HCT116 (cell line): ENCODE results near the gene PTCSC3. TPM values are rescaled to one million over a fixed set of nuclear protein-coding genes. Genes with fewer than 3 reads are reported as not detected.

ENCODE experiments used
- ATAC-seq: fragments of 200-7000 bp; cut with Tn5 transposase; 2 replicates; pipeline ENCODE4 v1.9.1; 2020; ENCODE audit warnings: mild to moderate bottlenecking, moderate library complexity
- BruUV-seq: library from RNA; stranded (reverse); fragments of 400-500 nt; replicated peaks from 2 replicates; lab custom pipeline; 2021; lab: Mats Ljungman, UMichigan
- CTCF ChIA-PET: fragments of 300-600 bp; sonication (Branson Sonifier 250); formaldehyde crosslinking; loops from one replicate; lab custom pipeline; 2021; ENCODE audit warnings: antibody characterized with exemption; lab: Charles Lee
- POLR2A ChIA-PET: fragments of 300-600, 350-600 bp; sonication (Branson Sonifier 250); formaldehyde crosslinking; loops from one replicate; lab custom pipeline; 2021; ENCODE audit warnings: antibody characterized with exemption; lab: Charles Lee
- RAD21 ChIA-PET, 2 experiments: fragments of 300-600 bp; sonication (Branson Sonifier 250); formaldehyde crosslinking; loops; one replicate each; lab custom pipeline; 2023; ENCODE audit warnings: low total read pairs in 2 of 2; ENCODE audit not compliant: uncharacterized antibody in 2 of 2, unreplicated experiment in 2 of 2, low non-redundant PET in 1 of 2; lab: Charles Lee
- DNase-seq: peaks from one replicate; pipeline ENCODE4 v3.0.0-alpha.2; 2010; ENCODE audit warnings: low read depth, low spot score
- H2AFZ ChIP-seq: fragments of 200-600 bp; shearing (Covaris generic), sonication (generic); 2 replicates; pipeline ENCODE4 v1.6.1; 2017; ENCODE audit warnings: low read depth, mixed run types, mixed read lengths, antibody characterized with exemption, low read length; ENCODE audit not compliant: poor library complexity, severe bottlenecking
- H3K27ac ChIP-seq: 2 replicates; pipeline ENCODE4 v1.5.1; 2012; ENCODE audit warnings: low read depth, low read length
- H3K27me3 ChIP-seq: fragments of 200-600 bp; sonication (generic); 2 replicates; pipeline ENCODE4 v1.6.1; 2016; ENCODE audit warnings: mixed run types, low read length, mixed read lengths; ENCODE audit not compliant: insufficient read depth
- H3K36me3 ChIP-seq, 2 experiments: fragments of 200-500 bp in 1 of 2; fragments of 200-600 bp in 1 of 2; sonication (Bioruptor generic) in 1 of 2; sonication (generic) in 1 of 2; 2 replicates each; pipeline versions ENCODE4 v1.5.1 to v1.6.1; 2014 to 2016; ENCODE audit warnings: low read length in 2 of 2, inconsistent platforms in 1 of 2, mixed read lengths in 1 of 2, mixed run types in 1 of 2; ENCODE audit not compliant: insufficient read depth in 2 of 2, control insufficient read depth in 1 of 2
- H3K4me1 ChIP-seq, 2 experiments: fragments of 200-600 bp in 1 of 2; sonication (generic) in 1 of 2; 2 replicates each; pipeline versions ENCODE4 v1.5.1 to v1.6.1; 2012 to 2017; ENCODE audit warnings: low read length in 2 of 2, inconsistent platforms in 1 of 2, mild to moderate bottlenecking in 1 of 2, mixed read lengths in 1 of 2, mixed run types in 1 of 2, moderate library complexity in 1 of 2; ENCODE audit not compliant: insufficient read depth in 2 of 2, control insufficient read depth in 1 of 2
- H3K4me2 ChIP-seq: fragments of 200-600 bp; sonication (generic); 2 replicates; pipeline ENCODE4 v1.6.1; 2017; ENCODE audit warnings: mixed run types, low read length, mixed read lengths
- H3K4me3 ChIP-seq, 2 experiments: fragments of 200-600 bp in 1 of 2; sonication (generic) in 1 of 2; replicated peaks in 1 of 2; 2 replicates each; pipeline ENCODE4 v1.5.1; 2011 to 2016; ENCODE audit warnings: low read length in 2 of 2, control low read depth in 1 of 2, low read depth in 1 of 2, mild to moderate bottlenecking in 1 of 2, mixed read lengths in 1 of 2, mixed run types in 1 of 2
- H3K79me2 ChIP-seq: fragments of 200-600 bp; sonication (generic); 2 replicates; pipeline ENCODE4 v1.6.1; 2017; ENCODE audit warnings: mild to moderate bottlenecking, mixed run types, low read length, moderate library complexity, mixed read lengths; ENCODE audit not compliant: insufficient read depth
- H3K9ac ChIP-seq: fragments of 200-600 bp; sonication (generic); 2 replicates; pipeline ENCODE4 v1.6.1; 2016; ENCODE audit warnings: low read length, mixed read lengths
- H3K9me2 ChIP-seq: fragments of 200-600 bp; sonication (generic), shearing (Covaris generic); 2 replicates; pipeline ENCODE4 v1.6.1; 2017; ENCODE audit warnings: mixed run types, mild to moderate bottlenecking, moderate library complexity; ENCODE audit not compliant: insufficient read depth
- H3K9me3 ChIP-seq, 2 experiments: fragments of 200-500 bp in 1 of 2; fragments of 200-600 bp in 1 of 2; sonication (Bioruptor generic) in 1 of 2; sonication (generic) in 1 of 2; 2 replicates each; pipeline ENCODE4 v1.6.1; 2014 to 2017; ENCODE audit warnings: low read length in 2 of 2, mixed read lengths in 2 of 2, inconsistent platforms in 1 of 2, low read depth in 1 of 2, mild to moderate bottlenecking in 1 of 2, mixed run types in 1 of 2, moderate library complexity in 1 of 2; ENCODE audit not compliant: control insufficient read depth in 1 of 2, insufficient read depth in 1 of 2
- H4K20me1 ChIP-seq: fragments of 200-600 bp; sonication (generic), shearing (Covaris generic); 2 replicates; pipeline ENCODE4 v1.6.1; 2017; ENCODE audit warnings: mixed run types, mild to moderate bottlenecking, moderate library complexity; ENCODE audit not compliant: insufficient read depth
- ATF3 ChIP-seq: IDR thresholded peaks from 2 replicates; pipeline ENCODE4 v1.6.1; 2012
- CEBPB ChIP-seq: IDR thresholded peaks from 2 replicates; pipeline ENCODE4 v1.6.1; 2012; ENCODE audit warnings: low read depth
- CTCF ChIP-seq, 3 experiments: fragments of 200-600 bp in 1 of 3; sonication (generic) in 1 of 3; IDR thresholded peaks in 2 of 3; conservative IDR thresholded peaks in 1 of 3; 2 replicates each; pipeline ENCODE4 v1.5.1; 2012 to 2017; ENCODE audit warnings: low read depth in 2 of 3, low read length in 2 of 3, antibody characterized with exemption in 1 of 3, borderline replicate concordance in 1 of 3, control low read depth in 1 of 3, mild to moderate bottlenecking in 1 of 3, mixed read lengths in 1 of 3, mixed run types in 1 of 3, moderate library complexity in 1 of 3; ENCODE audit not compliant: insufficient read depth in 1 of 3
- EGR1 ChIP-seq: IDR thresholded peaks from 2 replicates; pipeline ENCODE4 v1.6.1; 2012; ENCODE audit warnings: low read depth
- FOSL1 ChIP-seq: IDR thresholded peaks from 2 replicates; pipeline ENCODE4 v1.6.1; 2012; ENCODE audit warnings: low read depth
- JUND ChIP-seq: IDR thresholded peaks from 2 replicates; pipeline ENCODE4 v1.6.1; 2012
- POLR2A ChIP-seq: IDR thresholded peaks from 2 replicates; pipeline ENCODE4 v1.7.0; 2011; ENCODE audit warnings: borderline replicate concordance; ENCODE audit not compliant: insufficient read depth, insufficient read length; ENCODE audit errors: extremely low read depth
- RAD21 ChIP-seq: IDR thresholded peaks from 2 replicates; pipeline ENCODE4 v1.6.1; 2012; ENCODE audit warnings: low read depth, mild to moderate bottlenecking
- REST ChIP-seq: IDR thresholded peaks from 2 replicates; pipeline ENCODE4 v1.6.1; 2012; ENCODE audit warnings: low read depth
- SIN3A ChIP-seq: IDR thresholded peaks from 2 replicates; pipeline ENCODE4 v1.6.1; 2012; ENCODE audit warnings: low read depth
- YY1 ChIP-seq: IDR thresholded peaks from 2 replicates; pipeline ENCODE4 v1.6.1; 2011; ENCODE audit warnings: low read length, low read depth, moderate library complexity, mild to moderate bottlenecking; ENCODE audit not compliant: insufficient replicate concordance; ENCODE audit errors: extremely low read depth
- ZBTB33 ChIP-seq: IDR thresholded peaks from 2 replicates; pipeline ENCODE4 v1.6.1; 2011; ENCODE audit warnings: mild to moderate bottlenecking, low read length, moderate library complexity; ENCODE audit not compliant: insufficient replicate concordance; ENCODE audit errors: extremely low read depth
- ZNF274 ChIP-seq: fragments of 200-500 bp; sonication (Bioruptor generic); IDR thresholded peaks from 2 replicates; pipeline ENCODE4 v1.6.1; 2014; ENCODE audit warnings: mild to moderate bottlenecking, low read depth, low read length, inconsistent platforms
- intact Hi-C: fragments of 100-400 bp; cut with micrococcal nuclease; formaldehyde crosslinking; loops from 2 replicates; pipeline ENCODE4 v1.10.0; 2022
- total RNA-seq: library from RNA; stranded (reverse); gene quantifications from one replicate; pipeline ENCODE4 v1.2.1, GENCODE V29; 2021; ENCODE audit not compliant: unreplicated experiment

Gene PTCSC3
- total RNA-seq, 1 experiment from 2014 or later: not detected

GRCh38 chr14:36173161-36173560 is 3.4 kb downstream of the PTCSC3 start:
- DNase-seq: no peak
- no peak overlapping the region for H3K27ac ChIP-seq
- H3K9me3 ChIP-seq: no peaks in the 10 kb centered on the region
- ChIA-PET POLR2A (no interaction called here), RAD21 (no interaction called here), CTCF (interaction anchor here (0.6 kb wide), 1 partner anchor 352 kb away, joined by 4 read pairs; no protein-coding TSS in a partner anchor)
- intact Hi-C loops: no loop called here
- H3K4me1 ChIP-seq: no peaks in the 10 kb centered on the region
- no TSS peak for BruUV-seq
- no peak for ATAC-seq
- H3K9ac ChIP-seq: no peak overlapping the region
- H3K79me2 ChIP-seq: no peaks in the 10 kb centered on the region
- no peaks in the 10 kb centered on the region for H3K9me2 ChIP-seq
- peaks cover 22% of the 10 kb centered on the region for H3K27me3 ChIP-seq
- no peak overlapping the region for H3K4me2 ChIP-seq
- no peak overlapping the region for H2AFZ ChIP-seq
- no peaks in the 10 kb centered on the region for H3K36me3 ChIP-seq
- no peaks in the 10 kb centered on the region for H4K20me1 ChIP-seq
- H3K4me3 ChIP-seq: no peak overlapping the region
- TF ChIP-seq RAD21: no peak
- TF ChIP-seq SIN3A: no peak
- TF ChIP-seq JUND: no peak
- no peak for TF ChIP-seq REST

GRCh38 chr14:36171607-36172006 is 4.9 kb downstream of the PTCSC3 start:
- ATAC-seq (no peak), DNase-seq (no peak)
- no peak overlapping the region for H3K4me2 ChIP-seq
- no peaks in the 10 kb centered on the region for H3K4me1 ChIP-seq
- BruUV-seq: no TSS peak
- H4K20me1 ChIP-seq: no peaks in the 10 kb centered on the region
- H3K79me2 ChIP-seq: no peaks in the 10 kb centered on the region
- RAD21 ChIA-PET: no interaction called here
- H3K9ac ChIP-seq: no peak overlapping the region
- no peaks in the 10 kb centered on the region for H3K9me2 ChIP-seq
- no peak overlapping the region for H3K27ac ChIP-seq
- CTCF ChIA-PET: no interaction called here
- H3K4me3 ChIP-seq: no peak overlapping the region
- H3K27me3 ChIP-seq: peaks cover 22% of the 10 kb centered on the region
- intact Hi-C loops: no loop called here
- H2AFZ ChIP-seq: no peak overlapping the region
- H3K36me3 ChIP-seq: no peaks in the 10 kb centered on the region
- POLR2A ChIA-PET: no interaction called here
- H3K9me3 ChIP-seq: no peaks in the 10 kb centered on the region
- TF ChIP-seq ATF3 (no peak), FOSL1 (no peak), CEBPB (no peak), JUND (no peak), YY1 (no peak), ZNF274 (no peak), EGR1 (no peak), ZBTB33 (no peak), CTCF (IDR thresholded peaks at IDR 0.05 in 2 of 3, conservative IDR thresholded peaks at IDR 0.05 in 1 of 3; ENCODE audit: borderline replicate concordance in 1 of 3, insufficient read depth in 1 of 3, low read depth in 2 of 3, low read length in 2 of 3) (no peak), POLR2A (no peak), SIN3A (no peak)
